ENCODE results near the gene PAK5. TPM values are rescaled to one million over a fixed set of nuclear protein-coding genes. Genes with fewer than 3 reads are reported as not detected.

Gene PAK5
- total and polyA plus RNA-seq, 2 experiments from 2014 or later = 0.57 to 1.1 TPM

- Histone ChIP-seq H4K20me1 (replicated peaks; ENCODE audit: insufficient read depth) (no peaks in the 10 kb centered on the region), H3K36me3 (ENCODE audit: insufficient read depth) (no peaks in the 10 kb centered on the region), H3K27ac (ENCODE audit: low read depth) (no peak overlapping the region), H3K4me3 (no peak overlapping the region), H3K9me2 (ENCODE audit: insufficient read depth) (no peaks in the 10 kb centered on the region; the same call in 1 of the 2 replicates), H3K79me2 (replicated peaks; ENCODE audit: insufficient read depth) (no peaks in the 10 kb centered on the region), H3K4me2 (peak overlapping the region; percentile 44; the same call in 1 of the 2 replicates), H3F3A (replicated peaks; ENCODE audit: low read depth) (no peaks in the 10 kb centered on the region), H2AFZ (no peak overlapping the region), H3K27me3 (ENCODE audit: insufficient read depth) (no peaks in the 10 kb centered on the region), H3K4me1 (ENCODE audit: insufficient read depth) (peaks cover 18% of the 10 kb centered on the region)
- DNase-seq (ENCODE audit: low spot score) (no peak), ATAC-seq (peak; percentile 51)
- Mint-ChIP-seq H3K36me3 (ENCODE audit: low read depth) (no peaks in the 10 kb centered on the region), H3K27ac (no peak overlapping the region), H3K9me3 (no peaks in the 10 kb centered on the region), H3K4me3 (no peak overlapping the region), H3K4me1 (peaks cover 26% of the 10 kb centered on the region), H3K27me3 (ENCODE audit: insufficient read depth, low read depth, poor library complexity) (no peaks in the 10 kb centered on the region)
- TF ChIP-seq NANOG (IDR thresholded peaks at IDR 0.05; ENCODE audit: borderline replicate concordance) (no peak), POLR2AphosphoS5 (IDR thresholded peaks at IDR 0.05; ENCODE audit: low read depth) (no peak), CTCF (conservative IDR thresholded peaks at IDR 0.05; ENCODE audit: low read depth in 2 of 2) (no peak), ZNF331 (CRISPR knock-in tag; IDR thresholded peaks at IDR 0.05; ENCODE audit: low read depth) (no peak), ETS1 (IDR thresholded peaks at IDR 0.05) (no peak), EZH2phosphoT487 (IDR thresholded peaks at IDR 0.05; ENCODE audit: unreplicated experiment) (no peak)
Measured at GRCh38 chr20:9532069-9532838, 306.6 kb downstream of the PAK5 start.

GRCh38 chr20:9531581-9531980, 307.3 kb downstream of the PAK5 start:
- H3K4me1 Mint-ChIP-seq = peaks cover 26% of the 10 kb centered on the region
- H3K4me1 ChIP-seq (ENCODE audit: insufficient read depth) = peaks cover 18% of the 10 kb centered on the region
- no peaks in the 10 kb centered on the region; the same call in 1 of the 2 replicates for H3K9me2 ChIP-seq (ENCODE audit: insufficient read depth)
- H3K27ac Mint-ChIP-seq = no peak overlapping the region
- no peaks in the 10 kb centered on the region for H3K36me3 Mint-ChIP-seq (ENCODE audit: low read depth)
- H3K4me3 Mint-ChIP-seq = no peak overlapping the region
- no peaks in the 10 kb centered on the region for H3K27me3 ChIP-seq (ENCODE audit: insufficient read depth)
- no peak for DNase-seq (ENCODE audit: low spot score)
- H3K4me2 ChIP-seq = peak overlapping the region; percentile 44; the same call in 1 of the 2 replicates
- H3K27me3 Mint-ChIP-seq (ENCODE audit: insufficient read depth, low read depth, poor library complexity) = no peaks in the 10 kb centered on the region
- H3K36me3 ChIP-seq (ENCODE audit: insufficient read depth) = no peaks in the 10 kb centered on the region
- ATAC-seq = no peak
- H3K4me3 ChIP-seq = no peak overlapping the region
- H4K20me1 ChIP-seq (replicated peaks; ENCODE audit: insufficient read depth) = no peaks in the 10 kb centered on the region
- H3K9me3 Mint-ChIP-seq = no peaks in the 10 kb centered on the region
- no peak overlapping the region for H2AFZ ChIP-seq
- no peaks in the 10 kb centered on the region for H3F3A ChIP-seq (replicated peaks; ENCODE audit: low read depth)
- H3K27ac ChIP-seq (ENCODE audit: low read depth) = no peak overlapping the region
- H3K79me2 ChIP-seq (replicated peaks; ENCODE audit: insufficient read depth) = no peaks in the 10 kb centered on the region
- TF ChIP-seq ZNF114 (CRISPR knock-in tag; IDR thresholded peaks at IDR 0.05) (no peak), JUNB (IDR thresholded peaks at IDR 0.05; ENCODE audit: unreplicated experiment) (no peak), CTCF (conservative IDR thresholded peaks at IDR 0.05; ENCODE audit: low read depth in 2 of 2) (no peak), REST (IDR thresholded peaks at IDR 0.05; ENCODE audit: unreplicated experiment) (no peak), NANOG (IDR thresholded peaks at IDR 0.05; ENCODE audit: borderline replicate concordance) (no peak), ZNF331 (CRISPR knock-in tag; IDR thresholded peaks at IDR 0.05; ENCODE audit: low read depth) (no peak), ETS1 (IDR thresholded peaks at IDR 0.05) (no peak), CREB1 (CRISPR knock-in tag; IDR thresholded peaks at IDR 0.05; ENCODE audit: low read depth) (no peak), EZH2 (IDR thresholded peaks at IDR 0.05; ENCODE audit: low read depth, unreplicated experiment) (no peak), POLR2AphosphoS5 (IDR thresholded peaks at IDR 0.05; ENCODE audit: low read depth) (no peak), EZH2phosphoT487 (IDR thresholded peaks at IDR 0.05; ENCODE audit: unreplicated experiment) (no peak)
